ENCODE results near the gene SLC6A3. TPM values are rescaled to one million over a fixed set of nuclear protein-coding genes. Genes with fewer than 3 reads are reported as not detected.

Gene SLC6A3
- total and polyA plus RNA-seq, 9 of the 15 experiments (the other 6 are each of a cell fraction or from before 2014, with no cell fraction given) = not detected

DNA sequence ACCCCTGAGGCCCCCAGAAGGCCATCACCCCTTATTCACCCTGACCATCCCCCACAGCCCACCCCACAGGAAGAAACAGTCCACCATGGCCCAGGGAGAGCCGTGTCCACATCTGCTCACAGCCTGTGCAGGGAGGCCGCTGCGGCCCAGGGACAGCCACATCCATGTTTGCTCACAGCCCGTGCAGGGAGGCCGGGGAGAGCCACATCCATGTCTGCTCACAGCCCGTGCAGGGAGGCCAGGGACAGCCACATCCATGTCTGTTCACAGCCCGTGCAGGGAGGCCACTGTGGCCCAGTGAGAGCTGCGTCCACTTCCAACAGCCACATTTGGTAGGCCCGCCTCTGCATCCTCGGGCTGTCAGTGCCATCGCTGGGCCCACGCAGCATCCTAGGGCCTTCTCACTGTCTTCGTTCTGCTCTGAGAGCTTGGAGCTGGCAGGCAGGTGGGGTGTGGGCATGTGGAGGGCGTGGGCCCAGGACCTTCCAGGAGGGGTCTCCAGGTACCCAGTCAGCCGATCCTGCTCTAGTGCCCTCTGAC, 40.4 kb upstream of the SLC6A3 start:
- Histone ChIP-seq H3K4me2 (ENCODE audit: insufficient read depth, low read length) (no peak overlapping the region), H3K27me3 (ENCODE audit: control insufficient read depth in 2 of 2, insufficient read depth in 2 of 2, low read length in 2 of 2) (no peaks in the 10 kb centered on the region), H3K27ac (ENCODE audit: extremely low read depth, low read depth, low read length) (no peak overlapping the region), H3K9me3 (replicated peaks; ENCODE audit: control insufficient read depth, insufficient read depth, low read depth, low read length) (no peaks in the 10 kb centered on the region), H4K20me1 (replicated peaks; ENCODE audit: control insufficient read depth, insufficient read depth, low read length) (peaks cover 18% of the 10 kb centered on the region), H3K36me3 (ENCODE audit: control insufficient read depth, insufficient read depth, low read length) (peaks cover 11% of the 10 kb centered on the region; the same call in 1 of the 3 replicates), H3K79me2 (ENCODE audit: control insufficient read depth, insufficient read depth, low read length) (no peaks in the 10 kb centered on the region), H3K4me3 (no peak overlapping the region), H3K4me1 (replicated peaks in 1 of 2; ENCODE audit: control insufficient read depth in 2 of 2, insufficient read depth in 2 of 2, low read length in 2 of 2) (peaks cover 0 to 7% of the 10 kb centered on the region in 2 experiments; a peak in 1 of 5 replicates), H3K9ac (ENCODE audit: insufficient read depth in 1 of 2, low read depth in 2 of 2, low read length in 2 of 2) (peak overlapping the region in 1 of 2 experiments; percentile 46; a peak in 1 of 4 replicates), H2AFZ (ENCODE audit: low read depth, low read length) (no peak overlapping the region), H3K9me1 (ENCODE audit: control insufficient read depth, insufficient read depth, low read length) (peaks cover 2% of the 10 kb centered on the region)
- in situ Hi-C loops (cut with MboI) (loop anchor here (5.0 kb wide), 1 partner anchor 157 kb away; no protein-coding TSS in a partner anchor), intact Hi-C loops (cut with micrococcal nuclease) (no loop called here)
- FAIRE-seq (no peak), DNase-seq (ENCODE audit: extremely low read depth in 1 of 4, low spot score in 3 of 4) (no peak), ATAC-seq (no peak)
- ChIA-PET CTCF (ENCODE audit: low intra/inter-chr PET ratio) (no interaction called here), POLR2A (interaction anchor here (0.7 kb wide), 1 partner anchor 167 kb away, joined by 3 read pairs; no protein-coding TSS in a partner anchor)
- TF ChIP-seq SOX6 (IDR thresholded peaks at IDR 0.05) (no peak), ERF (CRISPR knock-in tag; IDR thresholded peaks at IDR 0.05) (no peak), ZNF239 (CRISPR knock-in tag; IDR thresholded peaks at IDR 0.05) (no peak), EHMT2 (IDR thresholded peaks at IDR 0.05) (no peak), ZBTB17 (CRISPR knock-in tag; IDR thresholded peaks at IDR 0.05) (no peak)
- TF ChIP-seq, protein P1, sequence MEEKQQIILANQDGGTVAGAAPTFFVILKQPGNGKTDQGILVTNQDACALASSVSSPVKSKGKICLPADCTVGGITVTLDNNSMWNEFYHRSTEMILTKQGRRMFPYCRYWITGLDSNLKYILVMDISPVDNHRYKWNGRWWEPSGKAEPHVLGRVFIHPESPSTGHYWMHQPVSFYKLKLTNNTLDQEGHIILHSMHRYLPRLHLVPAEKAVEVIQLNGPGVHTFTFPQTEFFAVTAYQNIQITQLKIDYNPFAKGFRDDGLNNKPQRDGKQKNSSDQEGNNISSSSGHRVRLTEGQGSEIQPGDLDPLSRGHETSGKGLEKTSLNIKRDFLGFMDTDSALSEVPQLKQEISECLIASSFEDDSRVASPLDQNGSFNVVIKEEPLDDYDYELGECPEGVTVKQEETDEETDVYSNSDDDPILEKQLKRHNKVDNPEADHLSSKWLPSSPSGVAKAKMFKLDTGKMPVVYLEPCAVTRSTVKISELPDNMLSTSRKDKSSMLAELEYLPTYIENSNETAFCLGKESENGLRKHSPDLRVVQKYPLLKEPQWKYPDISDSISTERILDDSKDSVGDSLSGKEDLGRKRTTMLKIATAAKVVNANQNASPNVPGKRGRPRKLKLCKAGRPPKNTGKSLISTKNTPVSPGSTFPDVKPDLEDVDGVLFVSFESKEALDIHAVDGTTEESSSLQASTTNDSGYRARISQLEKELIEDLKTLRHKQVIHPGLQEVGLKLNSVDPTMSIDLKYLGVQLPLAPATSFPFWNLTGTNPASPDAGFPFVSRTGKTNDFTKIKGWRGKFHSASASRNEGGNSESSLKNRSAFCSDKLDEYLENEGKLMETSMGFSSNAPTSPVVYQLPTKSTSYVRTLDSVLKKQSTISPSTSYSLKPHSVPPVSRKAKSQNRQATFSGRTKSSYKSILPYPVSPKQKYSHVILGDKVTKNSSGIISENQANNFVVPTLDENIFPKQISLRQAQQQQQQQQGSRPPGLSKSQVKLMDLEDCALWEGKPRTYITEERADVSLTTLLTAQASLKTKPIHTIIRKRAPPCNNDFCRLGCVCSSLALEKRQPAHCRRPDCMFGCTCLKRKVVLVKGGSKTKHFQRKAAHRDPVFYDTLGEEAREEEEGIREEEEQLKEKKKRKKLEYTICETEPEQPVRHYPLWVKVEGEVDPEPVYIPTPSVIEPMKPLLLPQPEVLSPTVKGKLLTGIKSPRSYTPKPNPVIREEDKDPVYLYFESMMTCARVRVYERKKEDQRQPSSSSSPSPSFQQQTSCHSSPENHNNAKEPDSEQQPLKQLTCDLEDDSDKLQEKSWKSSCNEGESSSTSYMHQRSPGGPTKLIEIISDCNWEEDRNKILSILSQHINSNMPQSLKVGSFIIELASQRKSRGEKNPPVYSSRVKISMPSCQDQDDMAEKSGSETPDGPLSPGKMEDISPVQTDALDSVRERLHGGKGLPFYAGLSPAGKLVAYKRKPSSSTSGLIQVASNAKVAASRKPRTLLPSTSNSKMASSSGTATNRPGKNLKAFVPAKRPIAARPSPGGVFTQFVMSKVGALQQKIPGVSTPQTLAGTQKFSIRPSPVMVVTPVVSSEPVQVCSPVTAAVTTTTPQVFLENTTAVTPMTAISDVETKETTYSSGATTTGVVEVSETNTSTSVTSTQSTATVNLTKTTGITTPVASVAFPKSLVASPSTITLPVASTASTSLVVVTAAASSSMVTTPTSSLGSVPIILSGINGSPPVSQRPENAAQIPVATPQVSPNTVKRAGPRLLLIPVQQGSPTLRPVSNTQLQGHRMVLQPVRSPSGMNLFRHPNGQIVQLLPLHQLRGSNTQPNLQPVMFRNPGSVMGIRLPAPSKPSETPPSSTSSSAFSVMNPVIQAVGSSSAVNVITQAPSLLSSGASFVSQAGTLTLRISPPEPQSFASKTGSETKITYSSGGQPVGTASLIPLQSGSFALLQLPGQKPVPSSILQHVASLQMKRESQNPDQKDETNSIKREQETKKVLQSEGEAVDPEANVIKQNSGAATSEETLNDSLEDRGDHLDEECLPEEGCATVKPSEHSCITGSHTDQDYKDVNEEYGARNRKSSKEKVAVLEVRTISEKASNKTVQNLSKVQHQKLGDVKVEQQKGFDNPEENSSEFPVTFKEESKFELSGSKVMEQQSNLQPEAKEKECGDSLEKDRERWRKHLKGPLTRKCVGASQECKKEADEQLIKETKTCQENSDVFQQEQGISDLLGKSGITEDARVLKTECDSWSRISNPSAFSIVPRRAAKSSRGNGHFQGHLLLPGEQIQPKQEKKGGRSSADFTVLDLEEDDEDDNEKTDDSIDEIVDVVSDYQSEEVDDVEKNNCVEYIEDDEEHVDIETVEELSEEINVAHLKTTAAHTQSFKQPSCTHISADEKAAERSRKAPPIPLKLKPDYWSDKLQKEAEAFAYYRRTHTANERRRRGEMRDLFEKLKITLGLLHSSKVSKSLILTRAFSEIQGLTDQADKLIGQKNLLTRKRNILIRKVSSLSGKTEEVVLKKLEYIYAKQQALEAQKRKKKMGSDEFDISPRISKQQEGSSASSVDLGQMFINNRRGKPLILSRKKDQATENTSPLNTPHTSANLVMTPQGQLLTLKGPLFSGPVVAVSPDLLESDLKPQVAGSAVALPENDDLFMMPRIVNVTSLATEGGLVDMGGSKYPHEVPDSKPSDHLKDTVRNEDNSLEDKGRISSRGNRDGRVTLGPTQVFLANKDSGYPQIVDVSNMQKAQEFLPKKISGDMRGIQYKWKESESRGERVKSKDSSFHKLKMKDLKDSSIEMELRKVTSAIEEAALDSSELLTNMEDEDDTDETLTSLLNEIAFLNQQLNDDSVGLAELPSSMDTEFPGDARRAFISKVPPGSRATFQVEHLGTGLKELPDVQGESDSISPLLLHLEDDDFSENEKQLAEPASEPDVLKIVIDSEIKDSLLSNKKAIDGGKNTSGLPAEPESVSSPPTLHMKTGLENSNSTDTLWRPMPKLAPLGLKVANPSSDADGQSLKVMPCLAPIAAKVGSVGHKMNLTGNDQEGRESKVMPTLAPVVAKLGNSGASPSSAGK (IDR thresholded peaks at IDR 0.05) = no peak
- BruUV-seq (replicated peaks) = no TSS peak
- WGBS (ENCODE audit: insufficient coverage, low coverage, missing lambda C conversion rate) = 68% methylated on average over 15 of the region's 15 CpGs
